Activated CD4-positive, CD25-positive, alpha-beta regulatory T cell (primary cell): Measurements from ENCODE around the gene DPM1.
A peak's percentile ranks its signal among the peaks of the same experiment; 100 is the strongest.

Source experiments
- DNase-seq, 4 experiments: peaks; one replicate each; lab custom pipeline; 2025; lab: John Stamatoyannopoulos, UW

The DPM1 gene

DNA sequence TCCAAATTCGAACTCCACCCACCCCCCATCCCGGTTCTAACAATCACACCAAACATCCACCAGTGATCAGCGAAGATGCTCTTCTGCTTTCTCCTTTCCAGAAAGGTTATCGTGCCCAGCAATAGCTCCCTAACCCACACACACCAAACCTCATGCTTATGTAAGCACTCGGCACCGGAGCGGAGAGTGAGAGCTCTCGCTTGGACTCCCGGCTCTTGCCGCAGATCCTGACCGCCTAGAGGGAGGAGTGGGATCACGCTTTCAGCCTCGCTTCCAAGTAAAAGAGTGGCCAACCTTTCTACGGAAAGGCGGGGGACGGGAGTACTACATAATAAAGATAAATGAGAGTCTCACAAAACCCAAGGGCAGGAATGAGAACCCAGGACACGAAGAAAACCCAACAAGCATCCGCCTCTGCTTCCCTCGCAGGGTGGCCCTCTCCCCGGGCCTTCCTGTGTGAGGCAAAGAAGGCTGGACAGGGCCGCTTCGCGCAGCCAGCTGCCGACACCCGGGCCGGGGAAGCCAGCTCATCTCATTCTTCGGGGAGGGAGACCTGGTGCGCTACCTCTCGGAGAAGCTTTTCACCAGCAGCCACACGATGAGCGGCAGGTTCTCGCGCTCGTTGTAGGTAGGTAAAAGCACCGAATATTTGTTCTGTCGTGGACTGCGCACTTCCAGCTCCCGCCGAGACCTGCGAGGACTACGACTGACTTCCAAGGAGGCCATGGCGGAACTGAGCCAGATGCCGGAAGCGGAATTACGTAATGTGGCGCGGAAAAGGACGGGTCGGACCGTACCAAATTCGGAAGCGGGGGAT is at the start of gene DPM1:
TSS of gene DPM1 (minus strand) at position 735 of the 817 bp plus-strand sequence. CDS start at position 726, 9 bp downstream.
- peak; percentile 70 to 75 (median 72) for DNase-seq

DNA sequence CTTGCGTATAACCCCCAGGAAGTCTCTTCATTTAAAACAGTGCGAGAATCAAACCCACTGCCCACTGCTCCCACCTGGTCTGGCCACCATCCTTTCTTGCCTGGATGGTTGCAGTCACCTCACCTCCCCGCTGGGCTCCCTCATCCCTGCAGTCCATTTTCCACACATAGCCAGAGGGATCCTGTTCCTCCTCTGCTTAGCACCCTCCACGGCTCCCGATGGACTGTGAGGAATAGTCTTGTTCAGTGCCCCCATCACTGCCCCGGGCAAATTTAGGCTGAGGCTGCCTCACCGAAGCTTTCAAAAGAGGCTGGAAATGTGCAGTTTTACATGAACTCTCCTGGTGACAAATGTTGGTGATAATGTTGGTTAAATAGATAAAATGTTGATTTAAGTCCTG is 46.9 kb upstream of the DPM1 start:
- DNase-seq = no peak

DNA sequence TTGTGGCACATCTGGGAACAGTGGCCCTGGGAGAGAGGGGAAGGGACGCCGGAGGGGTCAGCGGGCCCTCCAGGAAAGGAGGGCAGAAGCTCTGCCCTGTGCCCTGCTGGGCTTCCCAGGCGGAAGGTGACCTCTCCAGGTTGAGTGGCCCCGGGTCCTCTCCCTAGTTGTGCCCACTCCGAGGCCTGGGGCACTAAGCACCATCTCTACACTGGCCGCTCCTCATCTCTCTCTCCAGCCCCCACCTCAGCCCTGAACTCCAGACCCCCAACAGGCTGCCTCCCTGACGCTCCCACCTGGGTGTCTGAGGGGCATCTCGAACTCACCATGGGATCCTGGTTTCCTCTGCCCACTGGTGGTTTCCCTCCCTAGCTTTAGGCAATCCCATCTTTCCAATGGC is 46.4 kb upstream of the DPM1 start:
- no peak for DNase-seq

DNA sequence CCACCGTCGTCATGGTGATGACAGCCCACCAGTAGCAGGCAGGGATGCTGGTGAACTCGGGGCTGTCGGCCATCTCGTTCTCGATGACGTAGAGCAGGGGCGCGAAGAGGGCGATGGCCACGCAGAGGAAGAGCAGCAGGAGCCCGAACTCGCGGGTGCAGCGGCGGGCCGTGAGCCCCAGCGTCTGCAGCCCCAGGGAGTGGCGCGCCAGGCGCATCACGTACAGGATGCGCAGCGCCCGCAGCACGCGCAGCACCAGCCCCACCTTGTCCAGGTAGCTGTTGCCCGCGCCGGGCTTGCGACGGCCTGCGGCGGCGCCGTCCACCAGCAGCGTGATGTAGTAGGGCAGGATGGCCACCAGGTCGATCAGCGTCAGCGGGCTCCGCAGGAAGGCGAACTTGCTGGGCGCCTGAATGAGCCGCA is 46.0 kb upstream of the DPM1 start:
- DNase-seq = no peak

DNA sequence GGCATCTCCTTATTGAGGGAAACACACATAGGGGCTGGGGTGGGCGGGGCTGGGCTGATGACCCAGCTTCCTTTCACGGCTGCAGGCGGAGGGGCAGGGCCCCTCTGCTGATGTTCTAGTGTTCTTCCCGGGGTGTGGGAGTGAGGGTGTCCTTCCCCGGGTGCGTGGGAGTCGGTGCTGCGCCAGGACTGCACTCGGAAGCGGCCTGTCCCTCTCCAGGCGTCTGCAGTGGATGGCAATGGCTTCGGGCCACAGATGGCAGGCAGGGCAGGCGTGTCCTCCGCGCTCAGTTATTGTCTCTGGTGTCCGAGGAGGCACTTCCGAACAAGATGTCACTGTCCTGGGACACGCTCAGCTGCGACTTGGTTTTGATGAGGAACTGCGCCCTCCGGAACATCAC is 45.4 kb upstream of the DPM1 start:
- no peak for DNase-seq

DNA sequence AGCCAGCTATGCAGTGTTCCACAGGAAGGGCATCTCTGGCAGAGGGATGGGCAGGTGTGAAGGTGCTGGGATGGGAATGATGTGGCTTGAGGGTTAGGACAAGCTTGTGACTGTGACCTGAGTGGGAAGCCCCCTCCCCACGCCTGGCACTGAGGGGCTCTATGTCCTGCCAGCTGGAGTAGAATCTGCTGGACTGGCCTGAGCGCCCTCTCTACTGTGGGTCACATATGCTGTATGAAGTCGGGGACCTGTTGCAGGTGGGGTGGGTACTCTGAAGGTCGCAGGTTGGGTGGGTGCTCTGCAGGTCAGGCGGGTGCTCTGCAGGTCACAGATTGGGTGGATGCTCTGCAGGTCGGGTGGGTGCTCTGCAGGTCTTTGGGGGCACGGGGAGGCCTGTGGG is 44.3 kb upstream of the DPM1 start:
- DNase-seq = no peak

DNA sequence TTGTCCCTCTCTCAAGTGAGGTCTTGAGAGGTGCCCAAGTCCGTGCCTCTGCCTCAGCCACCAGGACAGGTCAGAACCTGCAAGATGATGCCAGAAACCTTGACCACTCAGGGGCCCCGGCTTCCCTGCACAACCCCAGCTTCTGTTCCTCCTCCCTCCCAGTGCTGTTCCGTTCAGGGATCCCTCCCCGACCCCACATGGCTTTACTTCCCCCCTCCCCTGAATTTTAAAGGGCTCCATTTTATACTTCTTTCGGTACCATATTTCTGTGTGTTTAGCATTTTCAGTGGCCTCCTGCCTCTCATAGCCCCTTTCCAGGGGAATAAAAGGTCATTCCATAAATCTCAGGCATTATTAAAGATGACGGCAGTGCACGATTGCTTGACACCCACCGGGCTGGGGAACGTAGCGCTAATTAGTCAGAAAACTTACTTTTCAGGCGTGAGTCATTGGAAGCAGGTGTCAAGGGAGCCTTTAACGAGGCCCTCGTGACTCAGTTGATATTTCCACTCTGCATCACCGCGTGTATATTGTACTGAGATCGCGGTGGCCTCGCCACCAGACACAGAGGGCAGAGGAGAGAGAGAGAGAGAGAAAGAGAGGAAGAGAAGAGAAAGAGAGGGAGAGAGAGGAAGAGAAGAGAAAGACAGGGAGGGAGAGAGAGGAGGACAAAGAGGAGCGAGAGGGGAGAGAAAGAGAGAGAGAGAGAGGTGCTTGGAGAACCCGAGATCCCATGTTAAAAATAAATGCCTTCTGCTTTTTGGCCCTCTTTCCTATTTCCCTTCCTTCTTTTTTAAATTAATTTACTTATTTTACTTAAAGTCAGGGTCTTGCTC is 43.3 kb upstream of the DPM1 start:
- DNase-seq = no peak

DNA sequence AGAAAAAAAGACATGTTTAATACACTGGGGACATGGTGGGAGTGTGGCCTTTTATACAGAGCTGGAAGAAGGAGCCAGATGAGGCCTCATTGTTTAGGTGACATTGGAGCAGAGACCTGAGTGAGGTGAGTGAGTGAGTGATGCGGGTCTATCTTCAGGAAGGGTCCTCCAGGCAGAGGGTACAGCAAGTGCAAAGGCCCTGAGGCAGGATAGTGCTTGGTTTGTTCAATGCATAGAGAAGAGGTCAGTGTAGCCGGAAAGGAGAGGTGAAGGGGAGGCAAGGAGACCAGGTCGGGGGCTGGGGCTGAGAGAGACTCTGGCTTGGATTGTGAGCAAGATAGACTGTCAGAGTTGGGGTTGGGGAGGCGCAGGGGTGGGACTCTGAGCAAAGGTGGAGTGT is 41.0 kb upstream of the DPM1 start:
- DNase-seq = no peak

DNA sequence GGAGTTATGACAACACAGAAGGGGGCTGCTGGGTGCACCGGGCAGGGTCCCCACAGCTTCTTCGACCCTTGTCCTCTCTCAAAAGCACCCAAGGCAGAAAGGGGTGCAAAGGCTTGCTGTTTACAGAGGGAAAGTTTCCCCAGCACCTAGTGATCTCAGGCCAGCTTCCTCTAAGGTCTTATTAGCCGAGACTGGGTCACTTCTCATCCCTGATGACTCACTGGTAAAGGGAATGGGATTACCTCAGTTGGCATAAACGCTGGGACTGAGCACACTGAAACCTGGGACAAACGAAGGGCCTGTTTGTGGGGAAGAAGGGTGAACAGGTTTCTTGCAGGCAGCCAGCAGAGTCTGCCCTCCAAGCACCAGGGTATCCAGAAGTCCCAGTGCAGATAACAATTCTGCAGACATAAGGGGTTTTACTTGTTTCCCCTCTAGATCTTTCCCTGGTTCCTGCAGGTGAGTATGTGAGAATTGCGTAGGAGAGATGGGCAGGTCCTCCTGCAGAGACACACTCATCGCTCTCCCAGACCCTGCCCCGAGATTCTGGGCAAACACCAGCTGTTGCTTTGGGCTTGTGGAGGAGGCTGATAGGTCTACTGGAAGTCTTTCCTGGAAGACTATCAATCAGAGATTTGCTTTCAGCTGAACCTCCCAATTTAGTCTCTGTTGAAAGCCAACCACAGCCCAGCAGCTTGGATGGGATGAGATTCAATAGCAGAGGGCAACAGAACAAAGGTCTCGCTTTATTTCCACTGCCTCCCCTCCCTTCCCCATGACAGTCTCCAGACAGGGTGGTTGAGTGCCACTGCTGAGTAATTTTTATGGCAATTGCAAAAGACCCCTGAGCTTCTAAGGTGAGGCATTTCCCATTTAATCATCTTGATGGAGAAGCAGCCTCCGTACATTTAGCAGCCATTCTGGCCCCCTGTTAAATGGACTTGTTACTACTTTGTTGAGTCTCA is 38.9 kb upstream of the DPM1 start:
- no peak for DNase-seq

DNA sequence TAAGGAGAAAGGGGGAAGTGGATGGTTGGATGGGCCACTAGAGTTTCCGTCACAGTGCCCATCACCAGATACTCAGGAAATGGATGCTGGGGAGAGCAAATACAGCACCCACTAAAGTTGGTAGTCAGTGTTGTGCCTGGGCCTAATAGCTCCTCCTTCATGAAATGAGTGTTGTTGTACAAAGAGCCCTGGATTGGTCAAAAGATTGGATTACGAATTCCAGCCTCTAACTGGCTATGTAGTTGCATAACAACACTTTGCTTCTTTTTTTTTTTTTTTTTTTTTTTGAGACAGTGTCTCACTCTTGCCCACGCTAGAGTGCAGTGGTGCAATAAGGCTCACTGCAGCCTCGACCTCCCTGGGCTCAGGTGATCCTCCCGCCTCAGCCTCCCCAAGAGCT is 37.2 kb upstream of the DPM1 start:
- DNase-seq = no peak

DNA sequence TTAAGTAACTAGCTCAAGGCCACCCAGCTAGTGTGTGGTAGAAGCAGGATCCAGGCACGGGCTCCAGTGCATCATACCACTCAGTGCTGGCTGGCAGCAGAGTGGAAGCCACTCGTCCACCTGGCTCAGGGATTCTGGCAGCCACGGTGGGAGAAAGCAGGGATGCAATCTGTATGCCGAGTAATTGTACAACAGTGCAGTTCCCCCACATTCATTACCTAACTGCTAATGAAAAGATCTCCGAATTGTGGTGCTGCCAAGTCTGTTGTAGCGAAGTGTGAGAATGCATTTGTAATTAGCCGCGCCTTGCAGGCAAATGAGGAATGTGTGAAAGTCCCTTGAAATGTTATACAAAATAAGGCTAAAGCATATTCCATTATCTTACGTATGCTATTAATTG is 35.5 kb upstream of the DPM1 start:
- no peak for DNase-seq

DNA sequence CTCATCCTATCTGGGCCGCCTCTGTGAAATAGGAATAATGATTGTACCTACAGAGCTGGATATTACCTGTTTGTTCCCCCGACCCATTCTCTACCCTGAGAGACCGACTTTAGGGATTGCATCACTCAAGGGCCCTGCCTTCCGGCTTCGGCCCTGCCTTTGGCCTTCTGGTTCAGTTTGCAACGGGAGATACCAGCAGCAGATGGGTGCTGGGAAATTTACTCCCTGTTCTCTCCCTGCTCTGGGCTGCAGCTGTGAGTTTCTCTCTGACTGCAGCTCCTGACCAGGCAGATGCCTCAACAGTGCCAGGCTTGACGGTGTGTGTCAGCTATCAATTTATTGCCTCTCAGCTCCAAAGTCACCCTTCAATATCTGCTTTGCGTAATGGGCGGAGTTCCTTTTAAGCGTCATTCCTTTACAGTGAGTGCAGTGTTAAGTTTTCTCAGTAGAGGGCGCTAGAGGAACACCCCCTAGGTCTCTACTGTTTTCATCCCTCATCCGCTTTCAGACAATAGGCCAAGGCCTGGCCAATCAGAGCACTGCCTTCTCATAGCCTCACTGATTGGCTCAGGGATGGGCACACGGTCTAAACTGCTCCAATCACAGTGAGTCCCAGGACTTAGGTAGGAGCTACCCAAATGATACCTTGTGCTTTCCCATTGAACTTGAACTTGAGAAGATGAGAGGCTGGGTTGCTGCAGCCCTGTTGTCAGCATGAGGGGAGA is 34.6 kb upstream of the DPM1 start:
- DNase-seq = no peak

DNA sequence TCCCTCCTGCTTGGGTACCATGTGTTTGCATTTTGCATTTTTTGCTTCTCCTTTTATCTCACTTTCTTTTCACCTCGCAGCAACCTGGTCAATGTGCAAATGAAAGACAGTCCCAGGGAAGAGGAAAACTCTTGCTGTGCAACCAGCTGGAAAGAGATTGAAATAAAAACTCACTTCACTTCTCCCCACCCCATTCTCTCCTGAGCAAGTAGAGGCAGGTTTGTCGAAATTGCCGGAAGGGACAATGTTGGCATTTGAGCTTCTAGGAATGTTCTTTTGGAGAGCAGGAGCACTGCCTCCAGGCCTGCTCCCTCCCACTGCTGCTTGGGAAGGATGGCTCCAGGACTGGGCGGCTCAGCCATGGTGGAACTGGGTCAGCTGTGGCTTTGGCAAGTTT is 34.0 kb upstream of the DPM1 start:
- no peak for DNase-seq

DNA sequence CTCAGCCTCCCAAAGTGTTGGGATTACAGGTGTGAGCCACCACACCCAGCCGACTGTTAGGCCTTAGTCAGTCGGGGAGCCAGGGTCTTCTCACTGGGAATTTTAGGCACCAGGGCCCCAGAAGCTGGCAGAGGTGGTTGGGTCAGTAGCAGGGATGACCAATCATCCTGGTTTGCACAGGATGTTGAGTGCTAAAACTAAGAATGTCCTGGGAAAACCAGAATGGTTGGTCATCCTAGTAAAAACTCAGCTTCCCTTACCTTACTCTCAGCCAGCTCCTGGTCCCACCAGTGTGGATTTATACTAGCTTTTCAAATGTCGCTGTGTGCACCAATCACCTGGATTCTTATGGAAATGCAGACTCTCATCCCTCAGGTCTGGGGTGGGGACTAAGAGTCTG is 32.7 kb upstream of the DPM1 start:
- no peak for DNase-seq

DNA sequence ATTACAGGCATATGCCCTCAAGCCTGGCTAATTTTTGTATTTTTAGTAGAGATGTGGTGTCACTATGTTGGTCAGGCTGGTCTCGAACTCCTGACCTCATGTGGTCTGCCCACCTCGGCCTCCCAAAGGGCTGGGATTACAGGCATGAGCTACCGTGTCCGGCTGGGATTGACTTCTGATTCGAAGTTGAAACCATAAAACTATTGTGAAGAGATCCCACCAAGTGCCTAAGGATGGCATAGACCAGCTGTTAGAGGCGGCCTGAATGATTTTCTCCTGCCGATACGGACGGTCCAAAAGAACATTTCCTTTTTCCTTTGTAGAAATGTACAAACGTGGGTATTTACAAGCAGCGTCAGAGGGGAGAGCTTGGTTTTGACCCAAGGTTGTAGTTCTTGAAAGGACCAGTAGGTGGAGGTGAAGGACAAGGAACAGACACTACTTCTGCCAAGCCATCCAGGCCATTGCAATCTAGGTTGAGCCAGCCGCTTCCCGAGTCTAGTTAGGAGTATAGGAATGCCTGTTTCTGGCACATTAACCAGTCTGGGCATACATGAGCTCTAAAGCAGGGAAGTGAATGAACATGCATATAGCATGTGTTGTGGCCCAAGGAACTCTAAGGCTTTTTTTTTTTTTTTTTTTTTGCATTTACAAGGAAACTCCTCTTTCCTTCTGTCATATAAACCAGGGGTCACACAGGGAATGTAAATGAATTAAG is 29.3 kb upstream of the DPM1 start:
- peak; percentile 15 to 24 (median 17) for DNase-seq

DNA sequence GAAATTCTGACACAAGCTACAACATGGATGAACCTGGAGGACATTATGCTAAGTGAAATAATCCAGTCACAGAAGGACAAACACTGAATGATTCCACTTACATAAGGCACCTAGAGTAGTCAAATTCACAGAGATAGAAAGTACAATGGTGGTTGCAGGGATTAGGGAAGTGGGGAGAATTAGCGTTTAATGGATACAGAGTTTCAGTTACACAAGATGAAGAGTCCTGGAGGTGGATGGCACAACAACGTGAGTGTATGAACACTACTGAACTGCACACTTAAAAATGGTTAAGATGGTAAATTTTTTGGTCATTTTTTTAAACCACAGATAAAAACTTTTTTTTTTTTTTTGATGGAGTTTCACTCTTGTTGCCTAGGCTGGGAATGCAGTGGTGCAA is 25.0 kb upstream of the DPM1 start:
- DNase-seq = no peak

DNA sequence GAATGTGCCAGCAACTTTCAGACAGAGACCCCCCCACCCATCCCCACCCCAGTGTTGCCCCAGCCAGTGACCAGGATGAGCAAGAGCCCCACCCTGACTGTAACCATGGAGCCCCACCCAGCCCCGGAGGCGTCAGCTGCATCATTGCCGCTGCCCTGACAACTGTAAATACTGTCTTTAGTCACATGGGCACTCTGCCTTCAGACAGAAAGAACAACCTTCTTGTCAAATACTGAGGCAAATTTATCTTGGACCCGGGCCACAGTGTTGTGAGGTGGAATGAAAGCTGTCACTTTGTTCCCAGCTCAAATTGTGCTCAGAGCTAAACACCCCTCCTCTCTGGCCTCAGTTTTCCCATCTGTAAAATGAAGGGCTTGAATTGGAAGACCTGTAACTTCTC is 24.0 kb upstream of the DPM1 start:
- no peak for DNase-seq

DNA sequence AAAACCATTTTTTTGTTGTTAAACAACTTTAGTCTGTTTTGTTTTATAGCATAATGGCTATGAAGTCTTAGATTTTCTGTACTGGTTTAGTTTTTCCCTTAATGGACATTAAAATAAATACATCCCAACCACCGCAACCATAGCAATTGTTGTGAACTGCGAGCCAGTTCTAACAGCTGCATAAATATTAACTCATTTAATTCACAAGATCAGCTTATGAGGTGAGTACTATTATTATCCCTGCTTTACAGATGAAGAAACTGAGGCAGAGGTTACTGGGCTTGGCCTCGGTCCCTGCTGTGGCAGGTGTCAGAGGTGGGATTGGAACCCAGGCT is 23.3 kb upstream of the DPM1 start:
- DNase-seq = no peak

DNA sequence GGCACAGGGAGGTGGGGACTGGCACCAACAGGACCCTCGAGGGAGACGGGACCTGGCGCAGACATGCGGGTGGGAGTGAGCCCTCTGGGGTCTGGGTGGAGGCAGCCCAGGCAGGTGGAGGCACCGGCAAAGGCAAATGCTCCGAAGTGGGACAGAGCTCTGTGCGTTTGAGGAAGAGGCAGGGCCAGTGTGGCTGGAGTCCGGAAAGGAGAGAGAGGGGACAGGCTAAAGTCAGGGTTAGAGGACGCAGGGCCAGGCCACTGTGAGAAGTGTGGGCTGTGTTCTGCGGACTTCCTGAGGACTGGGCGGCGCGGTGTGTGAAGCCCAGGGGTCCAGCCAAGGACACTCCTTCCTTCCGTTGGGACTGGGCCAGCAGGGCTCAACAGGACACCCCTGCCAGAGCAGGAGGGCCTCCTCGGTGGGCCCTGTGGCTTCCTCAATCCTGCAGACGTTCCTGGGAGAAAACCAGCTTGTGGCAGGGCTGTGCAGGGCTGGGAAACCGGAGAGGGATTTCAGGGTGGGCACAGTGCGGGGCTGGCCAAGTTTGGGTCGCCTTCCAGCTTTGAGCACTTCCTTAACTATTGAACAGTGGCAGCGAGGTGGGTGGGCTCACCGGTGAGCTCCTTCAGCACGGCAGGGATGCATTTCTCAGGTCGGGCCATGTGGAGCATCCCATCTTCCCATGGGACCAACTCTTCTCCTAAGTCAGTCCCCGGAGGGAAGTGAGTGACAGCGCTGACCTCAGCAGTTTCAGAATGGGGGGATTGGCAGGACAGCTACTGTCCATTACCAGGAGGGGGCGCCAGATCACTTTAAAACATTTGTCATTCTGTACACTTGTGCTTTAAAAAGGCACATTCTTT is 22.8 kb upstream of the DPM1 start:
- DNase-seq = peak; percentile 29 to 65 (median 45)
